22Rv1 (cell line): ENCODE results near the gene LRRN4.

Experiments
- H3K27ac ChIP-seq: fragments of 450-650 bp; 2 replicates; pipeline ENCODE4 v1.5.1; 2017
- ZFX ChIP-seq: fragments of 450-650 bp; IDR thresholded peaks from 2 replicates; pipeline ENCODE4 v1.6.1; 2017; ENCODE audit warnings: antibody characterized with exemption, borderline replicate concordance
- TF ChIP-seq, protein P1 (sequence below): fragments of 450-650 bp; IDR thresholded peaks from 2 replicates; pipeline ENCODE4 v1.5.1; 2017; ENCODE audit warnings: mild to moderate bottlenecking

Gene LRRN4

DNA sequence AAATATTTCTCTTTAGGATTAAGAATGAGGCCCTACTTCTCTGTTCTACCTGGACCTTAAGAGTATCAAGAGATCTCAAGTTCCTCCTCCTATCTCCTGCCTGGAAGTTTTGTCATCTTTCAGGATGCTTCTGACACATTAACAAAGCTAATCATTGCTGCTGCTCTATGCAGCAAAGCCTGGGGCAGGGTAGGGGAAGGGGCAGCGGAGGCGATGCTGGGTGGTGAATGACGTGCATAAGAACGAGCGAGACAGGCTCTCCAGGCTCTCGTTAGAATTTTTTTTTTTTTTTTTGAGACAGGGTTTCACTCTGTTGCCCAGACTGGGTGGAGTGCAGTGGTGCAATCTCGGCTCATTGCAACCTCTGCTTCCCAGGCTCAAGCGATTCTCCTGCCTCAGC is 37.8 kb upstream of the LRRN4 start:
- H3K27ac ChIP-seq, result no peak overlapping the region
- TF ChIP-seq, protein P1, sequence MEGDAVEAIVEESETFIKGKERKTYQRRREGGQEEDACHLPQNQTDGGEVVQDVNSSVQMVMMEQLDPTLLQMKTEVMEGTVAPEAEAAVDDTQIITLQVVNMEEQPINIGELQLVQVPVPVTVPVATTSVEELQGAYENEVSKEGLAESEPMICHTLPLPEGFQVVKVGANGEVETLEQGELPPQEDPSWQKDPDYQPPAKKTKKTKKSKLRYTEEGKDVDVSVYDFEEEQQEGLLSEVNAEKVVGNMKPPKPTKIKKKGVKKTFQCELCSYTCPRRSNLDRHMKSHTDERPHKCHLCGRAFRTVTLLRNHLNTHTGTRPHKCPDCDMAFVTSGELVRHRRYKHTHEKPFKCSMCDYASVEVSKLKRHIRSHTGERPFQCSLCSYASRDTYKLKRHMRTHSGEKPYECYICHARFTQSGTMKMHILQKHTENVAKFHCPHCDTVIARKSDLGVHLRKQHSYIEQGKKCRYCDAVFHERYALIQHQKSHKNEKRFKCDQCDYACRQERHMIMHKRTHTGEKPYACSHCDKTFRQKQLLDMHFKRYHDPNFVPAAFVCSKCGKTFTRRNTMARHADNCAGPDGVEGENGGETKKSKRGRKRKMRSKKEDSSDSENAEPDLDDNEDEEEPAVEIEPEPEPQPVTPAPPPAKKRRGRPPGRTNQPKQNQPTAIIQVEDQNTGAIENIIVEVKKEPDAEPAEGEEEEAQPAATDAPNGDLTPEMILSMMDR, result no peak
- TF ChIP-seq ZFX, result no peak

- TF ChIP-seq ZFX, result no peak
- TF ChIP-seq, protein P1, result no peak
- H3K27ac ChIP-seq, result no peak overlapping the region
Measured at GRCh38 chr20:6086868-6087267, 33.0 kb upstream of the LRRN4 start.

DNA sequence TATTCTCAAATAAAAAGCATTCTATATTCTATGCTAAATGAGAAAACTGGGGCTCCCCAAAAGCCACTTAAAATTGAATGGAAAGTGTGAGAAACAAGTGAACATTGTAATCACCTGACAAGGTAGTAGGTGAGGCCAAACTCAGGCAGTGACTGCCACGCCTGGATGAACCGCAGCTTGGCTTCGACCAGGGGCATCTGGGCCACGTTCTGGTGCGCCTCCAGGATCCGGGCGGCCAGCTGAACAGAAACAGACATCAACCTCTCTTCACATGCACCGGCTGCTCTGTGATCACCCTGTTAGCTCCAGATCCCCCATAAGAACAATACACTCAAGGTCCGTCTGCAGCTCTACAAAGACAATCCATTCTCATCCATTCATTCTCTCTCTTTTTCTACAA is 30.1 kb upstream of the LRRN4 start:
- H3K27ac ChIP-seq, result no peak overlapping the region
- TF ChIP-seq, protein P1, result no peak
- TF ChIP-seq ZFX, result no peak

GRCh38 chr20:6081236-6081635 is 27.4 kb upstream of the LRRN4 start:
- H3K27ac ChIP-seq, result no peak overlapping the region
- TF ChIP-seq, protein P1, result no peak
- no peak for TF ChIP-seq ZFX

DNA sequence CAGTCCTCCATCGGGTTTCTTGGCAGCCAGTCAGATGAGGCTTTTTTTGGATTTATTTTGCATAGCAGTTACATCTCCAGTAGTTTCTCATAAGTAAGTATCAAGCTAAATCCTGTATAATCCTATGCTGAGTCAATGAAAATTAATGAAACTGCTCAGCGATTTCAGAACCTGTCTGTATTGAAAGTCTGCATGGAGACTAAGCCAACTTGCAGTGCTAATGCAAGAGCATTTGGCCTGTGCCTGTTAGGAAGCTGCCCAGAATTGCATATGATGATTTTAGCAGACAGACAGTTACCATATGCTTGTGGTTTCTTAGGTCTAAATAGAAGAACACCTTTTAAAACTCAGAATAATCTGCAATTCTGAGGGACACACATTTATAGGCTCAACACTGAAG is 25.2 kb upstream of the LRRN4 start:
- H3K27ac ChIP-seq, result no peak overlapping the region
- TF ChIP-seq ZFX, result no peak
- TF ChIP-seq, protein P1, result no peak

- H3K27ac ChIP-seq, result no peak overlapping the region
- TF ChIP-seq, protein P1, result no peak
- no peak for TF ChIP-seq ZFX
Measured at GRCh38 chr20:6075428-6076219, 21.8 kb upstream of the LRRN4 start.

DNA sequence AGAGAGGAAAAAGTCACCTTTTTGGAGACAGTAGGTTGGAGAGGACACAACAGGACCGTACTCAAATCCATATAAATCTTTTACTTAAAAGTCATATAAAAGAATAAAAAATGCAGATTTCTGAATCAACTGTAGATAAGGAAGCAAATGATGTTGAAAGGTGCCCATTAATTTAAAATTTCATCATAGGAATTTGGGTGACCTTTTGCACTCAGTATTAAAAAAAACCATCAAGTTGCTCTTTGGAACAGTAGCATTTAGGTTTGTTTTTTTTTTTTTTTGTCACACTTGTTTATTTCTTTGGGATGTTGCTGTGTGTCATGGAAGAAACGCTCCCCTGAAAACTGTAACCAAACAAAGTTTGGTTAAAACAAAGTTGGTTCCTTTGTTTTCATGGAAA is 20.9 kb upstream of the LRRN4 start:
- no peak for TF ChIP-seq ZFX
- TF ChIP-seq, protein P1, result no peak
- no peak overlapping the region for H3K27ac ChIP-seq
